Upper lobe of left lung (tissue), 4 donors: ENCODE measurements around the gene C2orf68.
"Not testable (repeated sequence)": the region's sequence is repeated elsewhere in the genome, so short reads cannot be mapped to it uniquely, and the experiment has no call there.

Experiments used
- CTCF ChIP-seq, 6 experiments: fragments of 450-650 bp in 4 of 6; fragments of 200-600 bp in 2 of 6; sonication (generic) in 2 of 6; IDR thresholded peaks; one replicate each; pipeline ENCODE4 v1.5.1; 2016 to 2019; ENCODE audit warnings: antibody characterized with exemption in 6 of 6
- EP300 ChIP-seq, 4 donors: sonication (generic); formaldehyde crosslinking; IDR thresholded peaks; one replicate each; pipeline ENCODE4 v1.5.1; 2017; ENCODE audit warnings: antibody characterized with exemption in 4 of 4, control low read depth in 2 of 4
- POLR2A ChIP-seq, 4 donors: fragments of 450-650 bp; IDR thresholded peaks; one replicate each; pipeline ENCODE4 v1.5.1; 2016 to 2017; ENCODE audit warnings: antibody characterized with exemption in 4 of 4, mild to moderate bottlenecking in 2 of 4
- POLR2AphosphoS5 ChIP-seq, 2 donors: sonication (generic); formaldehyde crosslinking; IDR thresholded peaks; one replicate each; pipeline ENCODE4 v1.5.1; 2017; ENCODE audit warnings: antibody characterized with exemption in 2 of 2

- not testable (repeated sequence) for TF ChIP-seq CTCF, POLR2AphosphoS5, POLR2A, EP300 (IDR thresholded peaks at IDR 0.05)
Measured at GRCh38 chr2:85604133-85604444, 7.8 kb downstream of the C2orf68 start.
